Activated CD4-positive, alpha-beta T cell treated with anti-CD3 and anti-CD28 coated beads, Interleukin-2, amount 50 U/mL, for 16 hours (primary cell): ENCODE data around the gene RAB31.

Source experiments
- DNase-seq: peaks from one replicate; pipeline ENCODE4 v3.0.0-alpha.2; 2020

Gene RAB31

DNA sequence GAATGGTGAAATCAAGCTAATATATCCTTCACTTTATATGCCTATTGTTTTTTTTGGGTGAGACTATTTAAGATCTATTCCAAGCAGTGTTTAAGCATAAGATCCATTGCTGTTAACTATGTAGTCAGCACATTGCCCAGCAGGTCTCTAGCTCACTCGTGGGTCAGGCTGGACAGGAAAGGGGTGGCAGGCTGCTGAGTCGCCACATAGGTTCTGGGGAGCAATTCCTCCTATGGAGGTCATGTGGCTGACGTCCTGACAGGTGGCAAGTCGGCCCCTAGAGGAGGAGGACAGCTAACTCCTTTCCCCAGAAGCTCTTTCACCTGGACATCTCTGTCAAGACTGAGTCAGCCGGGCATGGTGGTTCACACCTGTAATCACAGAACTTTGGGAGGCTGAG lies 13.9 kb upstream of the RAB31 start:
- DNase-seq, result no peak

DNA sequence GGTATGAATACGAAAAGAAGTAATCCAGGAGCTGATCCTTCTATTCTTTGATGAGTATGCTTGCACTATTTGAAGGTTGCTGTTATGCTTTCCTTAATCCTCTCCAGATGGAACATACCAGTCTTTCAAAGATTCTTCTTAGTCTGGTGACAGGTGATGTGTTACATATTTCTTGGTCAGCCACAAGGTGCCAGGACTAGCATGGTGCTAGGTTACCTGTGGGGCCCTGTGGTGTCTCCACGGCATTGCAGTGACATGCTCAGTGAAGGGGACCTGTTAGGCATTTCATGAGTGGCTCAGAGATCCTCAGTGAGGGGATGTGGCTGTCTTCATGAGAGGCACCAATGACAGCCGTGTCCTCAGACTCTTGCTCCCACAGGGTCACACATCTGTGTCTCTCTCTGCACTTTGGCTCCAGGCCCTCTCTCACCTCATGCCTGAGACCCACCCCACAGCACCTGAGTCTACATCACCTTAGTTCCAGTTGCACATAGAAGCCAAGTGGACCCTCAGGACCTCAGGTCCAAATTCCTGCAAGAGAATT lies 13.1 kb upstream of the RAB31 start:
- DNase-seq, result no peak

DNA sequence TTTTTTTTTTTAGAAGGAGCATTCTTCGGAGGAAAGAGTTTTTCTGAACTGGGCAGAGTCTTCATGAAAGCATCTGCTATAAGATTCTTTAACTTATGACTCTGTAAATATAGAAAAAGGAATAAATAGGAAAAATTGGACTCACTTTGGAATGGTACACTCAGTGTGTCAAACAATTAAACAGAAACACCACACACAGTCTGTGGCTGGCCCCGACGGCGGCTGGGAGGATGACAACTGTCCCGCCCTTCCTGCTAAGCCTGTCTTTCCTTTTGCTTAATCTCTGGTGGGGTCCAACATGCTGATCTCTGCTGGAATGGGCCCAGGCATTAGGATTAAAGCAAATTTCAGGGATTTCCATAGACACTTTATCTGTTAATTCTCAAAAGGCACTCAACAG lies 12.5 kb upstream of the RAB31 start:
- DNase-seq, result no peak

DNA sequence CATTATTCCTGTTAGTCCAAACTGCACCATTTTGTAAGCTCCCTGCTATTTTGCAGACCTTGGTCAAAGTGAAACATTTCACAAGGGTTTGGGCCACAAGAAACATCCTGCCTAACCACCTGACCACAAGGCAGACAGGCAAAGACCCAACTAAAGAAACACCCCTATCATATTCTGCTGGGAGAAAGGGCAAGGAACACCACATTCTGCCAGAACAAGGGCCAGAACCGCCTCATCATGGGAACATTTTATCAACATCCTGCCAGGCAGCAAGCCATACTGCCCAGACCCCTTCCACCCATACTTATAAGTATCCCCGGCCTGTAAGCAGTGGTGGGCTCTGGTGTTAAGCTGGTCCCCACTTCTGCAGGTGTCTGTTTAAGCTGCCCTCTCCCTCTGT lies 12.0 kb upstream of the RAB31 start:
- DNase-seq, result no peak

DNA sequence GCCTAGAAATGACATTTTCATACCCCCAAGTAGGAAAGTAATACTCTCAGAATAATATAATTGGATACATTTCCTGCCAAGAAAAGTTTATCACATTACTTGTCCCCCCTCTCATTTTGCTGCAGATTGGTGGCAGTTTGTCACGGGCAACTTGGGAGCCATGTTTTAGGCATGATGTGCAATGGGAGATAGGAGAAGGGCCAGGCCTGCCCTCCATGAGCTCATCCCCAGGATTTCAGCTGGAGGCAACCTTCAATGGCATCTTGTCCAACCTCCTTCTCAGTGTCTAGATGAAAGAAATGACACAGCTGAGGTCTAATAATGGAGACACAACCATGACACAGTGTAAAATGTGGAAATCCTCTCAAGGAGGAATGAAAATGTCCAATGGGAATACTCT lies 11.4 kb upstream of the RAB31 start:
- DNase-seq, result no peak

DNA sequence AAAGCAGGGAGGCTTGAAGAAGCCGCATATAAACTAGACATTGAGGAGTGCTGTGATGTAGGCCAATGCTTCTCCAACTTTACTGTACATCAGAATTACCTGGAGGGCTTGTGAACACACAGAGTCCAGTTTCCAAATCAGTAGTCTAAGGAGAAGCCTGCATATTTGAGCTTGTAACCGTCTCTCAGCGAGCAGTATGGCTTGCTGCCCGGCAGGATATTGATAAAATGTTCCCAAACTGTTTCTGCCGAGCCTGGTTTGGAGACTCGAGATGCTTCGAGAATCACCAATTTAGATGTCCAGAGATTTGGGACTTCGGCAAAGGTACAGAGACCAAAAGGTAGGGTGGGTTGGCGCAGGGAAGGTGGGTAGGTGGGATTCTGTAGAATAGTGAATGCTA lies 11.0 kb upstream of the RAB31 start:
- DNase-seq, result no peak

DNA sequence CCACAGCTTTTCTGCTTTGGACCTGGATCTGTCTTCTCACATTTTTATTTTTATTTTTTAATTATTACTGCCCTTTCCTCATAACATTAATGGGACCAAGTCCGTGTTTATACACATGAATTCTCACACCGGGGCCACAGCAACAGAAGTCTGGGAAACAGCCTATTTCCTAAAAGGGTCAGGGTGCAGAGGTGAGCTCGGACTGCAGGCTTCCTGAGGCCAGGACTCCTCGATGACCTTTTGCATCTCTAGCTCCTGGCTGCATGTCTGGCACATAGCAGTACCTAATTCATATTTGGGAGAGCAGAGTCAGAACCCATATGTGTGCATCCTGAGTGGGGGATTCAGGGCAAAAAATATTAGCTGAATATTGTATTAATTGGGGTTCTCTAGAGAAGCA lies 9.6 kb upstream of the RAB31 start:
- DNase-seq, result no peak

DNA sequence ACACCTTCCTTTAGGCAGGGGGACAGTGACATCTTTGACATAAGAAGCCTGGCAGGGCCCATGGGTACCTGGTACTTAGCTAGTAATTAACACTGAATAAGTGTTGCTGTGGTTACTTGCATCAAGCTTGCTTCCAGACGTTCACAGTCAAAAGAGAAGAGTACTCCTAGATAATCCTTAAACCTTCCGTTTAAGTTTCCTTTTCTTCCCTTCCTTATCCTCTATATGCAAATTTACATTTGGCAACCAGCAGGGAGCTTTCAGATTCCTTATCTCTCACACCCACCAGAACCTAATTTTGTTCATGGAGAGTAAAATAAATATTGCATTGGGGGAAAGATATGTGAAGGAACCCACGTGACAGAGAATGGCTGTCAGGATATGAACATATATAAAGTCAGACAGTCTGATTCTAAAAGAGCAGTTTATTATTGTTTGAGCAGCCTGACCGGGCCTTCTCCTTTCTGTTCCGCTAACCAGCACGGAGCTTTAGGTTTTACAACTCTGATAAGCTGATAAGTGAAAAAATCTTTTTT lies 7.8 kb upstream of the RAB31 start:
- no peak for DNase-seq

DNA sequence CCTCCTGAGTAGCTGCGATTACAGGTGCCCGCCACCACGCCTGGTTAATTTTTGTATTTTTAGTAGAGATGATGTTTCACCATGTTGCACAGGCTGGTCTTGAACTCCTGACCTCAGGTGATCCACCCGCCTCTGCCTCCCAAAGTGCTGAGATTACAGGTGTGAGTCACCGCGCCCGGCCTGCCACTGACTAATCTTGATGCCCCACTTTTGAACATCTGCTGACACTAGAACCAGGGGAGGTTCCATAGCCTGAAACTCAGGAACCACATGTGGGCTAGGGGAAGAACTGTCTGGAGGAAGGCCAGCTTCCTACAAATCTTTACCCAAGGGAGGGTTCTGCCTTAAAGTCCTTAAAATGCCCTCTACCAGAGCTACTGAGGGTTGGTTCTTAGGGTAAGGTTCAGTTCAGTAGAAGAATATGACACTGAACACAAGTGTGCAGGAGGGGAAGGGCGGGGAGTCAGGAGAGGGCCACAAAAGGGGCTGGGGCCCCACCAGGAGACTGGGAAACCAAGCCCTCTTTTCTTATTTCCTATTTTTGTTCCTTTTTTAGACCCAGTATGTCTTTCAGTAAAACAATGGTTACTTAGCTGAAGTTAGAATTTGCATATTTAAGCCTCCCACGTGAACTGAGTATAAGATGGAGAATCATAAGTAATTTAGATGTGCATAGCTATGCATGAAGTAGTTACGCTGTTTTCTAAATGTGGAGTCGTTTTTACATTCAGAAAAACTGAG lies 6.3 kb upstream of the RAB31 start:
- peak; percentile 15 for DNase-seq

DNA sequence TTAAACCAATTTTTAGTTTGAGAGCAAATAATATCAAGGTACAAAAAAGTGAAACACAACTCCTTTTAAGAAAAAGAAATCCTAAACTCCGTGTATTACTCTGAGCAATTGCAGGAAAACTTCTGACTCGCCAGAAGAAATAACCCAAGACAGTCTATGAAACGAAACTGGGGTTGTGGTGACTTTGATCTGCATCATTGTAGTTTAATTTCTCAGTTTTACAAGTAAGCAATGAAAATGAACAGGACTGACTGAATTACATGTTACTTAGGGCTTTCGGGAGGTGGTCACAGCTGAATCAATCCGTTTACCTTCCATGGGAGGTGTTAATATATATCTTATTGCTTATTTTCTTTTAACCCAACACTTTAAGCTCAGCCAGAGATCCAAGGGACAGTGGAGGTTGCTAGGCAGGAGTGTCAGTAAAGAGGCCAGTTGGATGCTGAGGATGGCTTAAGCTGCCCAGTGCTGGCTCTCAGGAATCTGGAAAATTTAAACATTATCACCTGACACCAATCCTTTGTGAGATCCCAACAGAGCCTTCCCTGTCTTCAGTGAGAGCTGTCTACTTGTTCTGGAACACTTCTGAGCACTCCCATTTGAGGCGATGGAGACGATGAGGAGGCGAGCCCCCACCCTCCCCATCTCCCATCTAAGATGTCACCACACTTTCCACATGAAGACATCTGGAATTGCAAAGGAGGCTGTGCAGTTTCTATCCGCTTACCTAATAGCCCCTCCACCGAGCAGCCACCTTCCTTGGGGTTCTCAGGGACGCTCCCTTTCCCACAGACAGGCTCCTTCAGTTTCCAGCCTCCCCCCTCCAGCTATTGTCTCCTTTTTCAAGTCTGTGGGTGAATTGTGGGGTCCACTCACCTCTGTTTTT lies 3.6 kb upstream of the RAB31 start:
- DNase-seq, result peak; percentile 49

DNA sequence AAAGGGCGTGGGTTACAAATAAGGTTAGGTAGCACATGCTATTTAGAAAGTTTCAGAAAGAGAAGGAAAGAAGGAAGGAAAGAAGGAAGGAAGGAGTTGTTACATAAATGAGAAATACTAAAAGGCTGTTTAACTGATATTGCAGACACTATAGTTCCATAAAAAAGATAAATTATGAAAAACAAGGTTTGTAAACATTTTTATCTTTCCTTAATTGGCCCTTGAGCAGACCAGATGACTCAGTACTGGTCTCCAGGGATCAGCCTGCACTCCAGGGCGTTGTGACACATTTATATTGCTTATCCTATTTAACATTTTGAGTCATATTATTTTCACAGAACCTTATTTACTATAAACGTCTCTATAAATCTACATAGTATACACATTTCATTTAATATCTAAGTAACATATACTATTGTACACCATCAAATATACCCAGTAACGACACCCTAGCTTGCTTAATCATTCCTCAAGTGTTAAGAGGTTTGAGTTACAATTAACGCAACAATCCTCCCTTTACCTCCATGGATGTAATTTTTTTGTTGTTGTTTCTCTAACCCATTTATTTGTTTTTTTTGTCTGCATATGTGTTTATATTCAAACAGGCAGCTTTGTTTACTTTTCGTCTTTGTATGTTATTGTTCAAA lies 2.8 kb upstream of the RAB31 start:
- DNase-seq, result no peak

DNA sequence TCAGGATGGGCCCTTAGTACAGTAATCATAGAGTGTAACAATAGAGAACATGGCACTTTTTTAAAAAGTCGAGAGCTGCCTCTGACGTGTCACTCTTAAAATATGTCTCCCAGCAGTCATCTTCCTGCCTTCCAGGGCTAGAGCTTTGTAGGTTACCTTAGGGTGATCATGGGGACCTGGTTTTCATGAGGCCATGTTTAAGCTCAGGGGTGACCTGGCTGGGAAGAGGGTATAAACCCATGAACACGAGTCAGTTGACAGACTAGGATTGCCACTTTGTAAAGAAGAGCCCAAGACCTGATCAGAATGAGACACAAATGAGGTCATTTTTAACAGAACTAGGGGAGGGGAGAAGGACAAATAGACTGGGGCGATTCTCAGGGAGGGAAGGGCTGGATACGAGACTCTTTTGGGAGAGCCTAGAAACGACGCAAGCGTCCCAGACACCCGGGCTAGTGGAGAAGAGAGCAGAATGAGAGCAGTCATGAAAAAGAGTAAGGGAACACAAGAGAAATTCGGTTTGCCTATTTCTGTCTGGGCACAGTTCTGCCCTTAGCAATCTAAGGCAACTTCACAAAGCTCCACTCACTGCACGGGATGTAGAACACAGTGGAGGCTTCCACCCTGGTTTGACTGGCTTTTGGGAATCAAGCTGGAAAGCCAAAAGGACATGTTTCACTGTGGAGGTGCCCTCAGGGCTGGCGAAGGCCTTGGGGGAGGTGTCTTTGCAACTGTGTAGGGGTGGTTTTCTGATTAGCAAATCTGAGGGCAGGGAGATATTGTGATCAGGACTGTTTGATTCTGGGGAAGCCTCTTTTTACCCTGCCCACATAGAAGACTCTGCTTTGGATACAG lies 1.8 kb upstream of the RAB31 start:
- no peak for DNase-seq

DNA sequence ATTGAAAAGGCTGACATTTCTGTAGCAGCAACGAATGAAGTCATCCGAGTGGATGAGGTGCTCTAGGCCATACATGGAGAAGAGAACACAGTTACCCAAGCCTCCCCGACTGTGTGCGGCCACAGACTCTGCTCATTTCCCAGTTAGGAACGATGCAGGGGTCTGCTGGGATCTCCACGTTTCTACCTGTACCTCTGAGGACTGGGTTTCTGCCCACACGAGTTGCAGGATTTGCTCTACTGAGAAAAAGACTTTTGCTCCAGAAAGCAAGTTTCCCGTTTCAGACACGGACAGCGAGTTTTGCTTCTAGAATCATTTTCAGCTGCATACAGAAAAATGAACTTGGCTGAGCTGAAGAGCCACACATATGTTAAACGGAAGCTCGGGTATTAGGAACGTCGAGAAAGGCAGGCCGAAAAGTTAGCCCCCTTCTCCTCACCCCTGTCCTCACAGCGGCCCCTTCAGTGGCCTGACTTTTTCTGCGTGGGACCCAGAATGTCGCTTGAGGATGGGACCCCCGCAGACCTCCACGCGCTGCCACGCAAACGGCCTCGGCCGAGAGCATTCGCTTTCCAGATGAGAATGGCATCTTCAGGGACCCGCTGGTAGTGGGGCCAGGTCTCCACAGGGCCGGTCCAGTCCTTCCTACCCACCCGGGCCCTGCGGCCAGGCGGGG lies 582 bp upstream of the RAB31 start:
- DNase-seq, result no peak

DNA sequence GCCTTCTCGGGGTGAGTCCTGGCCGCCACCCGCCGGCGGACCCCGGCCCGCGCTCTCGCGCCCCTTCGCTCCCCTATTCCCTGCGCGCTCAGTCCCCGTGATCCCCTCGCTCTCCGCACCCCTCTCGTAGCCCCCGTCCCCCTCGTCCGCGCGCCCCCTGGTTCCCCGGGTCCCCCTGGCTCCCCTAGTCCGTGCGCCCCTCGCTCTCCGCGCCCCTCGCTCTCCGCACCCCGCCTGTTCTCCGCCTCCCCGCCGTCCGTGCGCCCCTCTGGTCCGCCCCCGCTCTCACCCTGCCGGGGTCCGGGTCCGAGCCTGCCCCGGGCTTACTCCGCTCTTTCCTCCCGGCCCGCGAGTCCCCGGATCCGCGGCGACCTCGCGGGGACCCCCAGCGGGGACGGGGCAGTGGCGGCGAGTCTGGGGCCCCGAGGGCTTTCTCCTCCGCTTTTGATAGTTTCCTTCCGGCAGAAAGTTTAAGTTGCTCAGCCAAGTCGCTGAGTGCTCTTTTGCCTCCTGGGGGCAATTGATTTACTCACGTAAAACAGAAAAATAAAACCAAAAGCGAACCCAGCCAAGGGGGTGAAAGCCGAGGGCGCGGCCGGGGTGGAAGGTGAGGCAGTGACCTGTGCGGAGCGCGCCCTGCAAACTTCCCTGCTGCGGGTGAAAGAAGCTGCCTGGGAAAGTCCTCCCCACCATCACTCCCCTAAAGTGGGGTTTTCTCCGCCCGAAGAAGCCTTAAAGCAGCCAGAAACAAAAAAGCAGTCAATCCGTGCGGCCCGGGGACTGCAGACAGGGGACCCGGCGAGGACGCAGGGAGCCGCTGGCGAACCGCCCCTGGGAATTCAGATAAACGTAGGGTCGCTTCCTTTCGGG lies 568 bp downstream of the RAB31 start:
- peak; percentile 23 for DNase-seq

DNA sequence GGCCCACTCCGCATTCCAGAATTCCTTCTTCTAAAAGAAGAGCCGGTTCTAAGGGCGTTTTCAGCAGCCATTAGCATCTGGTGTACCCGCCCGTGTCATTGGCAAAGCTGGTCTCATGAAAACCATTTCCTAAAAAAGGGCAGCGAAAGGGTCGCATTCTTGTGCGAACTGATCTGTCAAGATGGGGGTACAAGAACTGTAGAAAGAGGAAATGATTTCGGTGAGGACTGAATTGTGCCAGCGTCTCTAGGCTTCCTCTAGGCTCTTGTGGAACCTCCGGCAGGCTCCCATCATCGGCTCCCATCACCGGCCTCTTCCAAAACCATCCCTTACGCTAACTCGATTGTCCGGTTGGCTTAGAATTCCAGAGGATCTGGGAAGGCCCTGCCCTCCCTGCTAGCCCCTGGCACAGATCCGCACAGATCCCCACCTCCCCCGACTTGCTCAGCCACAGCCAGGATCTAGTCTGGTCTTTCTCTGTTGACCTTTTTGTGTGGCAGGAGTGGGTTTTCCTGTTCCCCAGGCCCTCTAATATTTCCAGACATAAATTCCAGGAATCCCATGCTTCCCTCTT lies 1.3 kb downstream of the RAB31 start:
- no peak for DNase-seq

DNA sequence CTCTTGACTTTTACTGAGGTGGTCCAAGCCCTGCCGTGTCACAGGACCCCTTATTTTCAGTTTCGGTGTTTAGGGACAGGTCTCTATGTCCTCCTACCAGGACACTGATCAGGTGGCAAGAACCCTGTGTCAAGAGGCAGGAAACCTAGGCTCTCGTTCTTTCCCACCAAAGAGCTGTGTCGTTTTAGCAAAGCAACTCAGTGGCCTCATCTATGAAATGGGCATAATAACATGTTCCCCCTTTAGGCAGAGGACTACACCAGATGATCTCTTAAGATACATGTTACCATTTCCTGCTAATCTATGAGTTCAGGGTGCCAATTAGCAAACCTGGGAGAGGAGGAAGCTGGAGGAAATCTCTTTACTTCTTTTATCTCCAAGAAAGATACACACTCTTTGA lies 1.9 kb downstream of the RAB31 start:
- no peak for DNase-seq

DNA sequence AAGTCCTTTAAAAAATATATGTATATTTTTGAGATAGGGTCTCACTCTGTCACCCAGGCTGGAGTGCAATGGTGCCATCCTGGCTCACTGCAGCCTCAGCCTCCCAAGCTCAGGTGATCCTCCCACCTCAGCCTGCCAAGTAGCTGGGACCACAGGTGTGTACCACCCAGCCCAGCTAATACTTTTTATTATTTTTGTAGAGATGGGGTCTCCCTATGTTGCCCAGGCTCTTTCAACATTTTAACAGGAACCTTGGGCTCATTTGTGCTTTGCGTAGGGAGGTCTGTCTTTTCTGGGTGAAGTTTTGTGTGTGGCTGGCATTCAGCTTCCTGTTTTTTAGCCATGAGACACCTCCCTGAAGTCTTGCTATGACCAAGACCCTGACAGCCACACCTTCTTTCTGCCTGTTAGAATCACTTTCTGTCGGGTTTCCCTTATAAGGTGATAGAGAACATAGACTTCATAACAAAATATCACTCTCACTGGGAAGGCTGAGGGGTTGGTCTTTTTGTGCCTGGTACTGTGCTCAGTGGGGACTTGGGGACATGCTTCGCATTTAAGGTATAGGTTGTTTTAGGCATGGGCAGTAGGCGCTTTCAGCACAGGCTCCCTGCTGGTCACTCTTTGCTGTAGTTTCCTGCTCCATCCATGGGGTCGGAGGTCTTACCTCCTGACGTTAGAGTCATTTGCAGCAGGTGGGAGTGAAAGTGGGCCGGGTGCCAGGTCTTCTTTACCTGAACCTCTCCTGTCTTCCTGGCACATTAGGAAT lies 3.4 kb downstream of the RAB31 start:
- peak; percentile 82 for DNase-seq

DNA sequence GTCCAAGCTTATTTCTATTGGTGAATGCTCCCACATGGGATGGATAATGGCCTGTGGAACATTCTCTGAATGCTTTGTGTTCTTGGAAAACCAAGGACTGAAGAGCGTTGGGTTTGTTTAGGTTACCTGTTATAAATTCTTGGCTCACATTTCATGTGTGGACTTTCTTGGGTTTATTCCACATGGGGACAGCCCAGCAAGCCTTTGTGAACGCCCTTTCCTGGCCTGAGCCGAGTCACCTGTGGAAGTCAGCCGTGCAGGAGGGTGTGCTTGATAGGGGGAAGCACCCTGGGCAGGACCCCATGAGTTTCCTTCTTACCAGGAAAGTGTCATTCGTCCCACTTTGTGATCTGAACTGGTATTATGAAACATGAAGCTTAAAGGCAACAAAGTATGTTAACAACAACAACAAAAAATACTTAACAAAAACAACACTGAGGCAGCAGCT lies 4.1 kb downstream of the RAB31 start:
- no peak for DNase-seq

DNA sequence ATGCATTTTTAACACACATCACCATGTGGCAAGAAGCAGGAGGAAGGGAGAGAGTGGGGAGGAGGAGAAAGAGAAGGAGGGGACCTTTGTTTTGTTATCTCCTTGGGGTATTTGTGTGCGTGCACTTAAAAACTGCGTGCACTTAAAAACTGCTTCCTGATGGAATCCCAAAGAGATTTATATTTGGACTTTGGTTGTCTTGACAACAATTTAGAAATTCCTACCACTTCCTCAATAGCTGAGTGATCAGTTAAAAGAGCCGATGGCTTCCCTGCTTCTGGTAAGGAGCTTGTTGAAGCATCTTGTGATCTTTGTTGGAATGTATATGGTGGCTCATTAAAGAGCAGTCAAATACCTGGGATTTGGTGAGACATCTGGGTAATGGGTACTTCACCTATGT lies 4.5 kb downstream of the RAB31 start:
- DNase-seq, result no peak
